Loucy (cell line): ENCODE data around the gene ACOT11.

Experiments used
- EZH2phosphoT487 ChIP-seq: fragments of 200-600 bp; IDR thresholded peaks from 2 replicates; pipeline ENCODE4 v1.6.1; 2018; ENCODE audit warnings: antibody characterized with exemption, mild to moderate bottlenecking, moderate library complexity, borderline replicate concordance
- TF ChIP-seq, protein P1 (sequence below): fragments of 200-600 bp; sonication (generic); conservative IDR thresholded peaks from 2 replicates; pipeline ENCODE4 v1.5.1; 2014; ENCODE audit warnings: mild to moderate bottlenecking, antibody characterized with exemption, low read length

- TF ChIP-seq, protein P1, sequence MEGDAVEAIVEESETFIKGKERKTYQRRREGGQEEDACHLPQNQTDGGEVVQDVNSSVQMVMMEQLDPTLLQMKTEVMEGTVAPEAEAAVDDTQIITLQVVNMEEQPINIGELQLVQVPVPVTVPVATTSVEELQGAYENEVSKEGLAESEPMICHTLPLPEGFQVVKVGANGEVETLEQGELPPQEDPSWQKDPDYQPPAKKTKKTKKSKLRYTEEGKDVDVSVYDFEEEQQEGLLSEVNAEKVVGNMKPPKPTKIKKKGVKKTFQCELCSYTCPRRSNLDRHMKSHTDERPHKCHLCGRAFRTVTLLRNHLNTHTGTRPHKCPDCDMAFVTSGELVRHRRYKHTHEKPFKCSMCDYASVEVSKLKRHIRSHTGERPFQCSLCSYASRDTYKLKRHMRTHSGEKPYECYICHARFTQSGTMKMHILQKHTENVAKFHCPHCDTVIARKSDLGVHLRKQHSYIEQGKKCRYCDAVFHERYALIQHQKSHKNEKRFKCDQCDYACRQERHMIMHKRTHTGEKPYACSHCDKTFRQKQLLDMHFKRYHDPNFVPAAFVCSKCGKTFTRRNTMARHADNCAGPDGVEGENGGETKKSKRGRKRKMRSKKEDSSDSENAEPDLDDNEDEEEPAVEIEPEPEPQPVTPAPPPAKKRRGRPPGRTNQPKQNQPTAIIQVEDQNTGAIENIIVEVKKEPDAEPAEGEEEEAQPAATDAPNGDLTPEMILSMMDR: no peak
- no peak for TF ChIP-seq EZH2phosphoT487
Observed at GRCh38 chr1:54528613-54529012, 19.4 kb upstream of the ACOT11 start.
